Measurements from ENCODE around the gene TOGARAM1. TPM values are rescaled to one million over a fixed set of nuclear protein-coding genes. Genes with fewer than 3 reads are reported as not detected.

TOGARAM1 gene
- total RNA-seq, 6 experiments from 2014 or later = 4.7 to 12.5 (median 6.9) TPM

- no peak overlapping the region for H3K4me3 ChIP-seq
- no peaks in the 10 kb centered on the region for H3K27me3 ChIP-seq
- no peaks in the 10 kb centered on the region for H3K9me3 ChIP-seq
- TF ChIP-seq CTCF (IDR thresholded peaks at IDR 0.05) = no peak
- TF ChIP-seq POLR2A (IDR thresholded peaks at IDR 0.05) = no peak
- DNase-seq = no peak
- peaks cover 0 to 18% (median 7%) of the 10 kb centered on the region in 4 donors for H3K36me3 ChIP-seq
- H3K27ac ChIP-seq = no peak overlapping the region
- intact Hi-C loops (cut with DNase I) = no loop called here
- ATAC-seq = no peak
- WGBS (ENCODE audit: insufficient coverage, low coverage, low lambda C conversion rate, missing lambda C conversion rate) = 84% methylated on average over 2 of the region's 2 CpGs
- H3K4me1 ChIP-seq = no peaks in the 10 kb centered on the region
Measured at GRCh38 chr14:45091710-45092109, 129.7 kb downstream of the TOGARAM1 start.

DNA sequence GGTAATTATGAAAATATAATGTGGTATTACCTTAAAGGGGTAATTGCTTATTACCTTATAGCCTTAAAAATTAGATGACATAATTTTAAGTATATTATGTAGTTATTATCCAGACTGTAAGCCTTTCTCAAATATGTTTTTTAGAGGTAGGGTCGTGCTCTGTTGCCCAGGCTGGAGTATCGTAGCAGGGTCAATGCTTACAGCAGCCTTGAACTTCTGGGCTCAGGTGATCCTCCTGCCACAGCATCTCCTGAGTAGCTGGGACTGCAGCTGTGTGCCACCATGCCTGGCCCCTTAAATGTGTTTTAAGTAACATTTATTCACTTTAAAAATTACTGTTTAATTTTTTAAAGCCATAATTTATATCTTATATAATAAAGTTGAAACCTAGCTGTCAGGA, 132.3 kb downstream of the TOGARAM1 start:
- no peak for DNase-seq
- peaks cover 0 to 33% (median 11%) of the 10 kb centered on the region in 4 donors for H3K36me3 ChIP-seq
- no peak overlapping the region for H3K27ac ChIP-seq
- H3K9me3 ChIP-seq = no peaks in the 10 kb centered on the region
- H3K4me3 ChIP-seq = no peak overlapping the region
- TF ChIP-seq POLR2A (IDR thresholded peaks at IDR 0.05) (no peak), CTCF (IDR thresholded peaks at IDR 0.05) (no peak)
- no peaks in the 10 kb centered on the region for H3K27me3 ChIP-seq
- WGBS (ENCODE audit: insufficient coverage, low coverage, low lambda C conversion rate, missing lambda C conversion rate) = 96% methylated on average over 2 of the region's 2 CpGs
- ATAC-seq = no peak
- H3K4me1 ChIP-seq = no peaks in the 10 kb centered on the region
- intact Hi-C loops (cut with DNase I) = no loop called here

- ATAC-seq (no peak), DNase-seq (no peak)
- WGBS (ENCODE audit: insufficient coverage, low coverage, low lambda C conversion rate, missing lambda C conversion rate) = 85% methylated on average over 4 of the region's 4 CpGs
- intact Hi-C loops (cut with DNase I) = no loop called here
- Histone ChIP-seq H3K4me1 (no peaks in the 10 kb centered on the region), H3K27me3 (no peaks in the 10 kb centered on the region), H3K4me3 (no peak overlapping the region), H3K36me3 (peaks cover 0 to 39% (median 12%) of the 10 kb centered on the region in 4 donors), H3K27ac (no peak overlapping the region), H3K9me3 (no peaks in the 10 kb centered on the region)
- TF ChIP-seq POLR2A (IDR thresholded peaks at IDR 0.05) (no peak), CTCF (IDR thresholded peaks at IDR 0.05) (no peak)
Measured at GRCh38 chr14:45095143-45095542, 133.2 kb downstream of the TOGARAM1 start.

GRCh38 chr14:45096218-45096617, 134.2 kb downstream of the TOGARAM1 start:
- Histone ChIP-seq H3K27me3 (no peaks in the 10 kb centered on the region), H3K4me1 (no peaks in the 10 kb centered on the region), H3K9me3 (no peaks in the 10 kb centered on the region), H3K36me3 (peaks cover 0 to 44% (median 11%) of the 10 kb centered on the region in 4 donors), H3K27ac (no peak overlapping the region), H3K4me3 (no peak overlapping the region)
- DNase-seq (no peak), ATAC-seq (no peak)
- TF ChIP-seq CTCF (IDR thresholded peaks at IDR 0.05) (no peak), POLR2A (IDR thresholded peaks at IDR 0.05) (no peak)
- intact Hi-C loops (cut with DNase I) = no loop called here
- 95% methylated on average over 3 of the region's 4 CpGs for WGBS (ENCODE audit: insufficient coverage, low coverage, low lambda C conversion rate, missing lambda C conversion rate)

- ATAC-seq (no peak), DNase-seq (no peak)
- no peaks in the 10 kb centered on the region for H3K9me3 ChIP-seq
- no peaks in the 10 kb centered on the region for H3K4me1 ChIP-seq
- H3K36me3 ChIP-seq = peaks cover 0 to 45% (median 5%) of the 10 kb centered on the region in 4 donors
- intact Hi-C loops (cut with DNase I) = no loop called here
- H3K4me3 ChIP-seq = no peak overlapping the region
- H3K27me3 ChIP-seq = no peaks in the 10 kb centered on the region
- TF ChIP-seq POLR2A (IDR thresholded peaks at IDR 0.05) (no peak), CTCF (IDR thresholded peaks at IDR 0.05) (no peak)
- no peak overlapping the region for H3K27ac ChIP-seq
Measured at GRCh38 chr14:45103806-45104205, 141.8 kb downstream of the TOGARAM1 start.

Measured in right lobe of liver (tissue), 6 donors.